Fibroblast of villous mesenchyme (primary cell): ENCODE data around the gene NBPF3. TPM values are rescaled to one million over a fixed set of nuclear protein-coding genes. Genes with fewer than 3 reads are reported as not detected.

Source experiments
- total RNA-seq: library from RNA; depleted of rRNA; stranded (reverse); fragments of >200 nt; gene quantifications from 2 replicates; pipeline ENCODE4 v1.2.3, GENCODE V29; 2012

NBPF3 gene
- total RNA-seq, 1 donor, result 36.7 TPM

Other genes starting within 250 kb of the NBPF3 start
- 127 and 141 TPM in 2 replicates for gene ECE1, start 149.7 kb upstream of the NBPF3 start, total RNA-seq
- gene ALPL, start 69.3 kb downstream of the NBPF3 start, total RNA-seq, result 1.3 and 1.7 TPM in 2 replicates
- under 0.01 TPM in 1 of 2 replicates, not detected in the other for gene RAP1GAP, start 229.2 kb downstream of the NBPF3 start, total RNA-seq